Caco-2 (cell line): ENCODE measurements around the gene KIF13A. TPM values are rescaled to one million over a fixed set of nuclear protein-coding genes. Genes with fewer than 3 reads are reported as not detected.

Experiments
- BruUV-seq: library from RNA; stranded (reverse); fragments of 400-500 nt; replicated peaks from 2 replicates; lab custom pipeline; 2021; lab: Mats Ljungman, UMichigan
- CTCF ChIA-PET: fragments of 300-600 bp; sonication (Branson Sonifier 250); formaldehyde crosslinking; loops from one replicate; lab custom pipeline; 2022; ENCODE audit warnings: antibody characterized with exemption; lab: Charles Lee
- POLR2A ChIA-PET: fragments of 300-600 bp; sonication (Branson Sonifier 250); formaldehyde crosslinking; loops from one replicate; lab custom pipeline; 2022; ENCODE audit warnings: antibody characterized with exemption; lab: Charles Lee
- DNase-seq, 2 experiments: peaks; one replicate each; pipeline versions ENCODE4 v3.0.0 to v3.0.0-alpha.2; 2020 to 2022
- H3K27me3 ChIP-seq: replicated peaks from 2 replicates; pipeline ENCODE4 v1.6.0; 2011; ENCODE audit warnings: low read length; ENCODE audit not compliant: control insufficient read depth, insufficient read depth
- H3K36me3 ChIP-seq: 2 replicates; pipeline ENCODE4 v1.5.1; 2011; ENCODE audit warnings: low read length; ENCODE audit not compliant: control insufficient read depth, insufficient read depth
- H3K4me1 ChIP-seq: fragments of 250-450 bp; sonication (Bioruptor Pico); 2 replicates; pipeline ENCODE4 v1.5.1; 2020; ENCODE audit warnings: mild to moderate bottlenecking
- H3K4me3 ChIP-seq: 2 replicates; pipeline ENCODE4 v1.5.1; 2011; ENCODE audit warnings: low read depth, mild to moderate bottlenecking, control low read depth, low read length
- H3K9me3 ChIP-seq: fragments of 250-450 bp; sonication (Bioruptor Pico); 2 replicates; pipeline ENCODE4 v1.5.1; 2020; ENCODE audit warnings: mild to moderate bottlenecking, moderate library complexity
- H3K27ac Mint-ChIP-seq: one replicate; pipeline ENCODE4 v1.8.0; 2022; ENCODE audit warnings: mixed read lengths; ENCODE audit not compliant: unreplicated experiment
- H3K27me3 Mint-ChIP-seq: one replicate; pipeline ENCODE4 v1.8.0; 2022; ENCODE audit warnings: mixed read lengths; ENCODE audit not compliant: insufficient read depth, unreplicated experiment
- H3K36me3 Mint-ChIP-seq: one replicate; pipeline ENCODE4 v1.8.0; 2022; ENCODE audit warnings: mild to moderate bottlenecking, mixed read lengths; ENCODE audit not compliant: insufficient read depth, unreplicated experiment
- H3K4me1 Mint-ChIP-seq: one replicate; pipeline ENCODE4 v1.8.0; 2022; ENCODE audit warnings: low read depth, mixed read lengths; ENCODE audit not compliant: unreplicated experiment
- H3K4me3 Mint-ChIP-seq: one replicate; pipeline ENCODE4 v1.8.0; 2022; ENCODE audit warnings: mild to moderate bottlenecking, moderate library complexity, mixed read lengths; ENCODE audit not compliant: unreplicated experiment
- H3K9me3 Mint-ChIP-seq: one replicate; pipeline ENCODE4 v1.8.0; 2022; ENCODE audit warnings: mixed read lengths; ENCODE audit not compliant: unreplicated experiment
- intact Hi-C: fragments of 100-400 bp; cut with micrococcal nuclease; formaldehyde crosslinking; loops from one replicate; pipeline ENCODE4 v1.10.0; 2022; ENCODE audit not compliant: unreplicated experiment
- total RNA-seq: library from RNA; stranded (reverse); gene quantifications from 2 replicates; pipeline ENCODE4 v1.2.3, GENCODE V29; 2022
- TF ChIP-seq, protein P1 (sequence below), 2 experiments: fragments of 200-600 bp in 1 of 2; IDR thresholded peaks; 1 replicate in 1 of 2; 2 replicates in 1 of 2; pipeline versions ENCODE4 v1.5.1 to v1.8.0; 2011 to 2022; ENCODE audit warnings: antibody characterized with exemption in 1 of 2, control low read depth in 1 of 2, inconsistent platforms in 1 of 2, low read depth in 1 of 2, low read length in 1 of 2, mild to moderate bottlenecking in 1 of 2, moderate library complexity in 1 of 2; ENCODE audit not compliant: insufficient read depth in 1 of 2, severe bottlenecking in 1 of 2, unreplicated experiment in 1 of 2

The KIF13A gene
- total RNA-seq, 1 experiment from 2014 or later, result 13.8 TPM

DNA sequence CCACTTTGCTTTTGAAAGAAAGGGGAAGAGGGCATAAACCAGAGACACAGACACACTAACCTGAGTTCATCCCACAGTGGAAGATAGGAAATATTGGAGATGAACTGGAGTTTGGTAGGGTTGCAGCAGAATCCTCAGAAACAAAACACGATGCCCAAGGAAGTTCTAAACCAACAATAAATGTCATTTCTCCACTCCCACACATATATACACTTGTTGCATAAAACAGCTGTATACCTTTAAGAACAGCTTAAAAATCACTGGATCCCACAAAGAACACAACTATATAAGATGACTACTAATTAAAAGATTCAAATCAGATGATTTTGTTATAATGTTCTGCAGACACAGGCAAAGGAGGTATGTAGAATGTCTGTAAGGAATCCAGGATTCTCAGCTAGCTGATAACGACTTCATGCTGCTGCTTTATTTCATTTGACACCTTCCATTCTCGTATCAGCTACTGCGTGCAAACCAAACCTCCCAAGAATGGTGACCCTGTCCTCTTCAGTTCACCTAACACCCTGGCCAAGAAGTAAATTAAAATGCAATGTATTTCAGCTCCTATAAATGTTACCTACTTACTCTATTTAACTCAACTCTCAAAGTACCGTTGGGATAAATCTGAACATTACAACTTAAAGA, 14.3 kb downstream of the KIF13A start:
- POLR2A ChIA-PET, result no interaction called here
- no peaks in the 10 kb centered on the region for H3K9me3 ChIP-seq
- no TSS peak for BruUV-seq
- Mint-ChIP-seq H3K27ac (no peak overlapping the region), H3K27me3 (no peaks in the 10 kb centered on the region), H3K4me3 (no peak overlapping the region), H3K9me3 (no peaks in the 10 kb centered on the region), H3K4me1 (no peaks in the 10 kb centered on the region), H3K36me3 (no peaks in the 10 kb centered on the region)
- no peaks in the 10 kb centered on the region for H3K4me1 ChIP-seq
- CTCF ChIA-PET, result no interaction called here
- no peaks in the 10 kb centered on the region for H3K27me3 ChIP-seq
- TF ChIP-seq, protein P1, sequence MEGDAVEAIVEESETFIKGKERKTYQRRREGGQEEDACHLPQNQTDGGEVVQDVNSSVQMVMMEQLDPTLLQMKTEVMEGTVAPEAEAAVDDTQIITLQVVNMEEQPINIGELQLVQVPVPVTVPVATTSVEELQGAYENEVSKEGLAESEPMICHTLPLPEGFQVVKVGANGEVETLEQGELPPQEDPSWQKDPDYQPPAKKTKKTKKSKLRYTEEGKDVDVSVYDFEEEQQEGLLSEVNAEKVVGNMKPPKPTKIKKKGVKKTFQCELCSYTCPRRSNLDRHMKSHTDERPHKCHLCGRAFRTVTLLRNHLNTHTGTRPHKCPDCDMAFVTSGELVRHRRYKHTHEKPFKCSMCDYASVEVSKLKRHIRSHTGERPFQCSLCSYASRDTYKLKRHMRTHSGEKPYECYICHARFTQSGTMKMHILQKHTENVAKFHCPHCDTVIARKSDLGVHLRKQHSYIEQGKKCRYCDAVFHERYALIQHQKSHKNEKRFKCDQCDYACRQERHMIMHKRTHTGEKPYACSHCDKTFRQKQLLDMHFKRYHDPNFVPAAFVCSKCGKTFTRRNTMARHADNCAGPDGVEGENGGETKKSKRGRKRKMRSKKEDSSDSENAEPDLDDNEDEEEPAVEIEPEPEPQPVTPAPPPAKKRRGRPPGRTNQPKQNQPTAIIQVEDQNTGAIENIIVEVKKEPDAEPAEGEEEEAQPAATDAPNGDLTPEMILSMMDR (IDR thresholded peaks at IDR 0.05; ENCODE audit: insufficient read depth in 1 of 2, low read depth in 1 of 2, low read length in 1 of 2, severe bottlenecking in 1 of 2, unreplicated experiment in 1 of 2), result no peak
- intact Hi-C loops, result no loop called here
- no peaks in the 10 kb centered on the region for H3K36me3 ChIP-seq
- no peak for DNase-seq
- no peak overlapping the region for H3K4me3 ChIP-seq

DNA sequence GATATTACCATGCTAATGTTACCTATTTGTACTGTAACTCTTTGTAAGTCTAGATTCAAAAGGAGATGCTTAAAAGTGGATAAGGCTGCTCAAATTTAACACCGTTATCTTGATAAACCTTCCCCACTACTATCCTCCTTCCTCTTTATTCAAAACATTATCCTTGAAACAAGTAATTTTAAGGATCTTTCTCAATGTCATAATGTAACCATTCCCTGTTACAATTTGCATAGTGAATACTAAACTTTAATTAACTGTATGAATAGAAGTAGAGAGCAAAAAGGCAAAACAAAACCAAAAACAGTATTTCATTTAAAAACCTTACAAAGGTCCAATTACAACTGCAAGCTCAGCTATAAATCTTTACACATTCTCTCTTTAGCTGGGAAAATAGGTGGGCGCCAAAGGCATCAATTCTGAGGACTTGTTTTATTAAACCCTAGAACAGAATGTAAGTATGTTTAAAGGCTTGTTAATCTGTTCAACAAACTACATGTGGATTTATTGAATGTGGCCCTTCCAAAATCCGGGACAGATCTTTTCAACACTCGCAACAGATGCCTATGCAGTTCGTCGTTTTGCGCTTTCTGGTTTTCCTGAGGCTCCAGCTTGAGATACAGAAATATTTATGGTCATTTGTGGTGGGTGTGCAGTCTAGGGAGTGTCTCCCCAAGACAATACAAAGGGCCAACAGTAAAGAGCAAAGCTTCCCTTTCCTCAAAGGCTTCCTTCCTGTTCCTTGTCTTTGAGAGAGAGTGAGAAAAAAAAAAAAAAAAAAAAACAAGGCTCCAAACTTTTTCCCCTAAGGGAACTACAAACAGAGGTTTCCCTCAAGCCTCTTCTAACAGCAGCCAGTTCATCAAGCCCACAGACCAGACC, 15.1 kb downstream of the KIF13A start:
- ChIA-PET POLR2A (no interaction called here), CTCF (no interaction called here)
- Mint-ChIP-seq H3K27me3 (no peaks in the 10 kb centered on the region), H3K4me1 (no peaks in the 10 kb centered on the region), H3K4me3 (no peak overlapping the region), H3K27ac (no peak overlapping the region), H3K36me3 (no peaks in the 10 kb centered on the region), H3K9me3 (no peaks in the 10 kb centered on the region)
- Histone ChIP-seq H3K4me3 (no peak overlapping the region), H3K36me3 (no peaks in the 10 kb centered on the region), H3K9me3 (no peaks in the 10 kb centered on the region), H3K27me3 (no peaks in the 10 kb centered on the region), H3K4me1 (no peaks in the 10 kb centered on the region)
- TF ChIP-seq, protein P1 (IDR thresholded peaks at IDR 0.05; ENCODE audit: insufficient read depth in 1 of 2, low read depth in 1 of 2, low read length in 1 of 2, severe bottlenecking in 1 of 2, unreplicated experiment in 1 of 2), result no peak
- DNase-seq, result no peak
- BruUV-seq, result no TSS peak
- intact Hi-C loops, result no loop called here

DNA sequence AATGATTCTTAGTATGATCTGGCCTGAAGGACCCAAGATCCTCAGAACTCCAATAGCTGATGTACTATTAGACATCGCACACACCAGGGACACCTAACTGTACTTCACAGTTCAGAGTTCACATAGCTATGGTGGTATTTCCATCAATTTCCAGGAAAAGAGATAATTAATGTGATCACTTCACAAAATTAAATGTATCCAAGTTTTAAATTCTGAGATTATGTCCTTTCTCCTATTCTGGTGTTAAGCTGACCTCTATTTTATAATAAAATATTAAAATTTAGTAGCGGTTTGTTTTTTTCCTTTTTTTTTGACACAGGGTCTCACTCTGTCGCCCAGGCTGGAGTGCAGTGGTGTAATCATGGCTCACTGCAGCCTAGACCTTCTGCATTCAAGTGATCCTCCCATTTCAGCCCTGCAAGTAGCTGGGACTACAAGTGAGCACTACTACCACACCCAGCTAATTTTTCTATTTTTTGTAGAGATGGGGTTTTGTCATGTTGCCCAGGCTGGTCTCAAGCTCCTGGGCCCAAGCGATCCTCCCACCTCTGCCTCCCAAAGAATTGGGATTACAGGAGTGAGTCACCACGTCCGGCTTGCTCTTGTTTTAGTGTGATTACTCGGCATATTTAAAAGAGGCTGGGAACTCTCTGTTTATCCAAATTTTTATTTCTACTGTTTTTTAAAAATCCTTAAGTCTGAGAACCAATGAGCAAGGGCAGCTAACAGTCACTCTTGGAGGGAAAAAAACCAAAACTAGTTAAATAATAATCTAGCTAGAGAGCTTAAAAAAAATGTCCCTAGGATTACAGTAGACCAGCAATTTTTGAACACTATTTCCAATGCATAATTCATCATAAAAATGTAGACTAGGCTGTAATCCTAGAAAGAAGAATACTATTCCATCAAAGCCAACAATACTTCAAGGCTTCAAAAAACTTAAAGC, 16.0 kb downstream of the KIF13A start:
- Mint-ChIP-seq H3K27me3 (no peaks in the 10 kb centered on the region), H3K36me3 (no peaks in the 10 kb centered on the region), H3K4me3 (no peak overlapping the region), H3K9me3 (no peaks in the 10 kb centered on the region), H3K27ac (no peak overlapping the region), H3K4me1 (no peaks in the 10 kb centered on the region)
- H3K36me3 ChIP-seq, result no peaks in the 10 kb centered on the region
- no peak for DNase-seq
- intact Hi-C loops, result no loop called here
- BruUV-seq, result no TSS peak
- POLR2A ChIA-PET, result no interaction called here
- H3K4me3 ChIP-seq, result no peak overlapping the region
- TF ChIP-seq, protein P1 (IDR thresholded peaks at IDR 0.05; ENCODE audit: insufficient read depth in 1 of 2, low read depth in 1 of 2, low read length in 1 of 2, severe bottlenecking in 1 of 2, unreplicated experiment in 1 of 2), result no peak
- CTCF ChIA-PET, result no interaction called here
- no peaks in the 10 kb centered on the region for H3K4me1 ChIP-seq
- H3K9me3 ChIP-seq, result no peaks in the 10 kb centered on the region
- H3K27me3 ChIP-seq, result no peaks in the 10 kb centered on the region
